GM23248 (cell line): ENCODE measurements around the gene TWIST2.

ENCODE experiments used
- EZH2 ChIP-seq: fragments of 200-600 bp; sonication (generic); IDR thresholded peaks from 2 replicates; pipeline ENCODE4 v1.6.1; 2018; ENCODE audit warnings: antibody characterized with exemption, mild to moderate bottlenecking; ENCODE audit not compliant: insufficient read depth, poor library complexity, severe bottlenecking
- EZH2phosphoT487 ChIP-seq: fragments of 200-600 bp; sonication (generic); IDR thresholded peaks from 2 replicates; pipeline ENCODE4 v1.6.1; 2018; ENCODE audit warnings: antibody characterized with exemption, moderate library complexity, mild to moderate bottlenecking, low read depth; ENCODE audit not compliant: insufficient read depth

DNA sequence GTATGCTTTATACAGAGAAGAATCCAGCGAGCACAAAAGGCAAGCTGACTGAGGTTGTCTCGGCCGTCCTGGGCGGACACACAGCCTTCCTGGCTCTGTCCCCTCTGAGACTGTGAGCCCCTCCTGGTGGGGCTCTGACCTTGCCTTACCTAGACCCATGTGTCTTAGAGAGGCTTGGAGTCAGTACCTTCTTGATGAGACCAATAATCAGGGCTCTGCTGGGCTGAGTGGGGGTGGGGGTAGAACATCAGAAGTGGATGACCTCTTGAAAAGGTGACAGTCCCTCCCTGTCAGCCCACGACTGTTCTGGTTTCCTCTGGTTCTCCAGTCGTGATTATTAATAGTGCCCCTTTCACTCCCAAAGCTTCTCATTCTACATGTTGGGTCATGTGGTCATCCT is 31.2 kb downstream of the TWIST2 start:
- no peak for TF ChIP-seq EZH2
- TF ChIP-seq EZH2phosphoT487, result no peak
